ENCODE measurements around the gene SLC24A4.

DNA sequence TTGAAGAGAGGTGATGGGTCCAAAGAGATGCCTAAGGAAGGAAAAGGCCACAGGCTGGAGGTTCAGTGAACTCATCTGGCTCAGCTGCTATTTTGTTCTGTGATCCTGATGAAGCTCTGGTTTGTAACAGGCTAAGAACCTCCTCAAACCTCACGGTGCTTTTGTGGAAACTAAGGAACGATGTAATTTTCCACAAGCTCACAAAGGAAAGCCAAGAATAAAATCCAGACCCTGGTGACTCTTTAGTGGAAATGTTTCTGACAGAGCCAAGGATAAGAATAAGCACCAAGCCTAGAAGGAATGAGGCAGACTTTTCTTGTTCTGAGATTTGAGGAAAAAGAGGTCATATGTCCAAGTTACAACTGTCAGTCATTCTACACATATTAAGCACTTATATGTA, 93.6 kb downstream of the SLC24A4 start:
- no peak for TF ChIP-seq CTCF (conservative IDR thresholded peaks at IDR 0.05; ENCODE audit: low read depth, low read length)
- no peak for TF ChIP-seq EZH2phosphoT487 (IDR thresholded peaks at IDR 0.05; ENCODE audit: borderline replicate concordance, low read length)
